ENCODE data around the gene ARF3. TPM values are rescaled to one million over a fixed set of nuclear protein-coding genes. Genes with fewer than 3 reads are reported as not detected.

The ARF3 gene
- total and polyA plus RNA-seq, 2 of the 13 experiments (the other 11 are each of a cell fraction or from before 2014, with no cell fraction given): 53.8 to 57.9 TPM

- TF ChIP-seq ZNF18 (CRISPR knock-in tag; IDR thresholded peaks at IDR 0.05; ENCODE audit: insufficient replicate concordance) (no peak), DMTF1 (CRISPR knock-in tag; IDR thresholded peaks at IDR 0.05) (no peak), ZNF180 (CRISPR knock-in tag; IDR thresholded peaks at IDR 0.05; ENCODE audit: borderline replicate concordance, low read depth) (no peak), ZNF10 (CRISPR knock-in tag; IDR thresholded peaks at IDR 0.05; ENCODE audit: borderline replicate concordance, low read depth) (no peak), THYN1 (CRISPR knock-in tag; IDR thresholded peaks at IDR 0.05; ENCODE audit: borderline replicate concordance, low read depth) (no peak), MLLT10 (CRISPR knock-in tag; IDR thresholded peaks at IDR 0.05) (no peak), ZNF607 (CRISPR knock-in tag; IDR thresholded peaks at IDR 0.05; ENCODE audit: borderline replicate concordance) (no peak), ZFP82 (CRISPR knock-in tag; IDR thresholded peaks at IDR 0.05; ENCODE audit: borderline replicate concordance) (no peak), EHMT2 (IDR thresholded peaks at IDR 0.05; ENCODE audit: borderline replicate concordance, low read depth, low read length) (no peak), ZBTB10 (CRISPR knock-in tag; IDR thresholded peaks at IDR 0.05; ENCODE audit: borderline replicate concordance) (no peak), ZNF256 (CRISPR knock-in tag; conservative IDR thresholded peaks at IDR 0.05) (no peak), USF2 (IDR thresholded peaks at IDR 0.05; ENCODE audit: low read depth, low read length) (no peak), USF2 (CRISPR knock-in tag; IDR thresholded peaks at IDR 0.05; ENCODE audit: borderline replicate concordance) (no peak), DZIP1 (CRISPR knock-in tag; IDR thresholded peaks at IDR 0.05) (no peak), ZFP36 (IDR thresholded peaks at IDR 0.05; ENCODE audit: borderline replicate concordance, low read depth, low read length, partially characterized antibody) (peak; percentile 46), ZNF577 (CRISPR knock-in tag; IDR thresholded peaks at IDR 0.05; ENCODE audit: borderline replicate concordance, low read depth) (no peak), ZNF326 (CRISPR knock-in tag; IDR thresholded peaks at IDR 0.05; ENCODE audit: borderline replicate concordance) (no peak), ZNF549 (CRISPR knock-in tag; IDR thresholded peaks at IDR 0.05) (no peak)
Observed at GRCh38 chr12:48910196-48910595, 47.1 kb downstream of the ARF3 start (continued).

Measured in HepG2 (cell line).